Stimulated activated CD4-positive, alpha-beta T cell treated with anti-CD3 and anti-CD28 coated beads, Interleukin-15, amount 100 ng/mL, for 24 hours (primary cell): ENCODE data around the gene CCL5.
A peak's percentile ranks its signal among the peaks of the same experiment; 100 is the strongest.

ENCODE experiments used
- DNase-seq: peaks from one replicate; pipeline ENCODE4 v3.0.0-alpha.2; 2020

The CCL5 gene

DNA sequence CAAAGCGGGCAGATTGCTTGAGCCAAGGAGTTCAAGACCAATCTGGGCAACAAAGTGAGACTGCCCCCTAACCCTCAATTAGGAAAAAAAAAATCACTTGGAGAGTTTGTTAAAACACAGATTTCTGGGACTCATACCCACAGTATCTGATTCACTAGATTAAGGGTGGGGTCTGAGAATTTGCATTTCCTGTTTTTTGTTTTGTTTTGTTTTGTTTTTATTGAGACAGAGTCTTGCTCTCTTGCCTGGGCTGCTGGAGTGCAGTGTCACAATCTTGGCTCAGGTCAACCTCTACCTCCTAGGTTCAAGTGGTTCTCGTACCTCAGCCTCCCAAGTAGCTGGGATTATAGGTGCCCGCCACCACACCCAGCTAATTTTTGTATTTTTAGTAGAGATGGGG lies 12.6 kb downstream of the CCL5 start:
- DNase-seq, result no peak

DNA sequence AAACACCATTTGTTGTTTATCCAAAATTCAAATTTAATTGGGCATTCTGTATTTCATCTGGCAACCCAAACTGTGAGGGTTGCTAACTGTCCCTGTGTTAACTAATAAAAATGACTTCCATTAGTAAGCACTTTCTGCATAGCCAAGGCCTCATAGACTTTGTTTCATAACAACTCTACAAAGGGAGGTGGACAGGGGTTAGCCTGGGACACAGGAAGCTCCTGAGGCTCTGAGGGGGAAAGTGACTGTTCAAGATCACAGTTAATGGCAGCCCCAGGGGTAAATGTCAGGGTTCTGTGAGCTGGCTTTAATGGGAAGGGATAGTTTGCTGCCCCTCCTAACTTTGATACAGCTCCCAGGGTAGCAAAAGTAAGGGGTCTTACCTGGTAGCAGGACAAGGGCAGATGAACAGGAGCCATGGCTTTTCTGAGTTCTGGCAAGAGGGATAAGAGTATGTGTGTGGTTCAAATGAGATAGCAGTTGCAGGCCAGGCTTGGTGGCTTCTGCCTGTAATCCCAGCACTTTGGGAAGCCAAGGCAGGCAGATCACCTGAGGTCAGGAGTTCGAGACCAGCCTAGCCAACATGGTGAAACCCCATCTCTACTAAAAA lies 13.7 kb downstream of the CCL5 start:
- no peak for DNase-seq

DNA sequence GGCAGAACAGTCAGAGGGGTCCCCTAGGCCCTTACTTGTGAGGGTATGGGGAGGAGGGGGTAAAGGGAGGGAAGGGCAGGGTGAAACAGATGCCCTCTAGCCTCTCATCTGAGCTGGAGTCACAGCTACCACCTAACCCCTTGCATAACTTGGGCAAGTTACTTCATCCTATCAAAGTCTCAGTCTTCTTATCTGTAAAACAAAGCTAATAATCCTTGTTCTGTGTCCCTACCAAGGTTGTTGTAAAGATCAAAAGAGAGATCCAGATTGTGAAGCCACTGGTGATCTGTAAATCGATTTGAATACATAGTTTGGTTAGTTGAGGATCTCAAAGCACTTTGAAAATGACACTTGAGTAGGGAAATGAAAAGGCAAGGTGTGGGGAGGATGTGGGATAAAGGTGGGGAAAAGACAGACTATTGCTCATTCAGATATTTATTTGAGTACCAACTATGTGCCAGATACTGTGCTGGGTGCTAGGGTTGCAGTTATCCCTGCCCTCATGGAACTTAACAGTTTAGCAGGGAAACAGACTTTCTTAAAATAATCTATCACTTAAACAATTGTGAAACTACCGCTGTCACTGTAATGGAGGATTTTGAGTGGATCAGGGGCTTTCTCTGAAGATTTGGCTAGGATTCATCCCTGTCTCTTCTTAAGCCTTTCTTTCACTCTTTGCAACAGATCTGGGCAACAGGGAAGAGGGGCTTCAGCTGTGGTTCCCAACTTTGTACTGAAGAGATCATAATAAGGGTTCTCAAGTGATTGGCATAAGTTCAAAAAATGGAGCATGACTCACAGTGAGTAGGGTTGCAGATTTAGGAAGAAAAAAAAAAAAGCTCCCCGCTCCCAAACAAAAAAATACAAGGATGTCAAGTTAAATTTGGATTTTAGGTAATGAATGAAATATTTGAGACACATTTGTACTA lies 14.5 kb downstream of the CCL5 start:
- no peak for DNase-seq

DNA sequence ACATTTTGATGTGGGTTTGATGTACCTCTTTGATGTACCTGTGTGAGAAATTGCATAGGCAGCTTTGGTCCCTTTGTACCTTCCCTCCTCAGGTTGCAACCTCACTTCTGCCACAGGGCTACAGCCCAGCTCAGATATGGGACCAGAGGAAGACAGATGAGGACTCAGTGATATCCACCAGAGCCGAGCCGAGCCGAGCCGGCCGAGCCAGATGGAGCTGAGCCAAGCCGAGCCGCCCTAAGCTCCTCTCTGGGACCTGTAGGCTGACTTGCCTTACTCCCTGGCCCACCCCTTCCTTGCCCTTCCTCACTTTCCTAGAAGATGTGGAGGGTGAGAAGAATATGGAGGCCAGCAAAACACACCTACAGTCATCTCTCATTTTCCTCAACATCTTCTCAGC lies 15.3 kb downstream of the CCL5 start:
- no peak for DNase-seq

- DNase-seq, result no peak
These were observed 23.6 kb downstream of the CCL5 start for GRCh38 chr17:35856603-35857002.

DNA sequence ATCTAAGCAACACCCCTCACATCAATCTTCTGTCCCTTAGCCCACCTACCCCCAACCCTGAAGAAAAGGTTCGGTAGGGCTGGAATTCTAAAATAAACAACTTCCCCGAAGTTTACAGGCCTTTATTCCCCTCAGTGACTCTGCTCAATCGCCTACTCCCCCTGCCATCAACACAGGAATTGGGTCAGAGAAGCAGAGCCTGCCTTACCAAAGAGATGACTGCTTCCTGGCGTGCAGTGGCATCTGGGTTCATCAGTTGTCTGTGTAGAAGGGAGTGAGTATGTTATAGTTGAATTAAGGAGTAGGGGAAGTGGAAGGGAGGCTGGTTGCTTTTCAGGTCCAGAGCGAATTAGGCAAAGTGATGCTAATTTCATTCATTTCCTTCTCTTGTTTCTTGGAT lies 24.2 kb downstream of the CCL5 start:
- no peak for DNase-seq

- peak; percentile 59 for DNase-seq
These were observed 30.5 kb downstream of the CCL5 start for GRCh38 chr17:35849469-35850348.

DNA sequence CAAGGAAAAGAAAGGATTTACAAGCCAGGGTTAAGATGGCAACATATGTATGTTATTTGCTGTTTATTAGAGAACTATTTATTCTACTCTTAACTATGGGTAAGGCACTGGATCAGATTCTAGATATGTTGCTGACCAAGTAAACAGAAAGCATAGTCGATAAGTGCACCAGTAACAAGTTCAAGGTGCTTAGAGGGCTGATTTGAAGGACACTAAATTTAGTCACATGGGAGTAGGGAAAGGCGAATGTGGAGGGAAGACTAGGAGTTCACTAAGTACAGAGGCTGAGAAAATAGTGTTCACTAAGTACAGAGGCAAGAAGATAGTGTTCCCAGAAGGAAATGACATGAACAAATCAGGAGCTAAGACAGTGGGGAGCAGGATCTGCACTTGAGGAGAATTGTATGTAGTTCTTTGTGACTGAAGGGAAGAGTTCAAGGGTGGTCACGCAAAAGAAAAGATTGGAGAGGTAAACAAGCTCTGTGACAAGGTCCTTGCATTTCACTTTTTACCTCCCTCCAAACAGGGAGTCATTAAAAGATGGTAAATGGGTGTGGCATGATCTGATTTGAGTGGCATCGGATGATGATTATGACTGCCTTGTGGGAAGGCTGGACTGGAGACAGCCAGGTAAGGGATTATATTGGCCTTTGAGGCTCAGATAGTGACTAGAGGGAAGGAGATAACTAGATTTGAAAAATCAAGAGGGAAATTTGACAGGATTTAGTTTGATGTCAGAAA lies 32.4 kb downstream of the CCL5 start:
- no peak for DNase-seq

DNA sequence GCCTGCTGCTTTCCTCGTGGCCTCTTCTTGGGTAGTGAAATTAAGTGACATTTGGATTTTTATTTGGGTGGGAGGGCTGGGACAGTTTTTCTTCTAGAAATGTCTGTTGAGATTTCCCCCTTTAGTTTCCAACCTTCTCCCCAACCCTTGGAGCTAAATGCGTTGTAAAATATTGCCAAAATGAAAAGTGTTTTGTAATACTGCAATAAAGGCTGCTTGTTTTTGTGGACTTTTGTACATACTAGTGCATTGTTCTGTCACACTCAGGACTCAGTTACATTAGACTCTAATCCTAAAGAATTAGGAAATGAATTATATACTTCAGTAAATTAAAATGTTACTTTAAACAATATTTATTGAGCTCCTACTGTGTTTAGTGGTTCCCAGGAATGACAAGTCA lies 33.2 kb downstream of the CCL5 start:
- DNase-seq, result no peak

GRCh38 chr17:35846055-35846809 lies 33.9 kb downstream of the CCL5 start:
- no peak for DNase-seq

DNA sequence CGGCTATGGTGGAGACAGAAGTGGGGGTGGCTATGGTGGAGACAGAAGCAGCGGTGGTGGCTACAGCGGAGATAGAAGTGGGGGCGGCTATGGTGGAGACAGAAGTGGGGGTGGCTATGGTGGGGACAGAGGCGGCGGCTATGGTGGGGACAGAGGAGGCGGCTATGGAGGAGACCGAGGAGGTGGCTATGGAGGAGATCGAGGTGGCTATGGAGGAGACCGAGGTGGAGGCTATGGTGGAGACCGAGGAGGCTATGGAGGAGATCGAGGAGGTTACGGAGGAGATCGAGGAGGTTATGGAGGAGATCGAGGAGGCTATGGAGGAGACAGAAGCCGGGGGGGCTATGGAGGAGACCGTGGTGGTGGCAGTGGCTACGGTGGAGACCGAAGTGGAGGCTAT lies 35.6 kb downstream of the CCL5 start:
- no peak for DNase-seq

DNA sequence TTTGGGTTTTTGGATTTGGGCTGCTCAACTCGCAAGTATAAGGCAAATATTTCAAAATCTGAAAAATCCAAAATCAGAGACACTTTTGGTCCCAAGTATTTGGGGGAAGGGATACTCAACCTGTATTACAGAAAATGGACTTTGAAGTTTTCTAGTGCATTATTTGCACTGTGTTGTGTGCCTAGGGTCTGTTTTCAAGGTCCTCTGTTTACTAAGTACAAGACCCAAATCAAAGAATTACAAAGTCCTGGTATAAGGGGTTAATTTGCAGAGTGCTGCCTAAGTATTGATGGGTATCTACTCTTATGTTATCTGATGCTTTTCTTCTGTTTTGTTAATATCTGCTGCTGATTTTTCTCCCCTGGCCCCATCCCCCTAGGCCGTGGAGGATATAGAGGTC lies 36.5 kb downstream of the CCL5 start:
- DNase-seq, result no peak

DNA sequence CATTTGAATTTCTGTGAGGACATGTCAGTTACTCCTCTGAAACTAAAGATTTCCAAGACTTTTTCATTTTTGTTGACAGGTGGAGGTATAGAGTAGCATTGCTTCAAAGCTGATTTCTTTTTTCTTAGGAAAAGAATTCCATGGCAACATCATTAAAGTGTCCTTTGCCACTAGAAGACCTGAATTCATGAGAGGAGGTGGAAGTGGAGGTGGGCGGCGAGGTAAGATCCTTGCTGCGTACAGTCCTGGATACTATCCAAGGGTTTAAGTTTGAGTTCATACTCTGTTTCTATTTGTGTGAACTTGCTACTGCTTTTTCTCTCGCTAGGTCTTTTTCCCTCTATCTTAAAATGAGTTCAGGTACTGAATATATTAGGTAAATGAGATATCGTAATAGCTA lies 37.9 kb downstream of the CCL5 start:
- DNase-seq, result no peak

DNA sequence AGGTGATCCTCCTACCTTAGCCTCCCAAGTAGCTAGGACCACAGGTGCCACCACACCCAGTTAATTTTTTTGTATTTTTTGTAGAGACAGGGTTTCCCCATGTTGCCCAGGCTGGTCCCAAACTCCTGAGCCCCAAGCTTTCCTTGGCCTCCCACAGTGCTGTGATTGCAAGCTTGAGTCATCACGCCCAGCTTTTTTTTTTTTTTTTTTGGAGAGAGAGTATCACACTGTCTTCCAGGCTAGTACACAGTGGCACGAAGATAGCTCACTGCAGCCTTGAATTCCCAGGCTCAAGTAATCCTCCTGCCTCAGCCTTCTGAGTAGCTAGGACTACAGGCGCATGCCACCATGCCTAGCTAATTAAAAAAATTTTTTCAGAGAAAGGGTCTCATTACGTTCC lies 38.7 kb downstream of the CCL5 start:
- DNase-seq, result no peak

DNA sequence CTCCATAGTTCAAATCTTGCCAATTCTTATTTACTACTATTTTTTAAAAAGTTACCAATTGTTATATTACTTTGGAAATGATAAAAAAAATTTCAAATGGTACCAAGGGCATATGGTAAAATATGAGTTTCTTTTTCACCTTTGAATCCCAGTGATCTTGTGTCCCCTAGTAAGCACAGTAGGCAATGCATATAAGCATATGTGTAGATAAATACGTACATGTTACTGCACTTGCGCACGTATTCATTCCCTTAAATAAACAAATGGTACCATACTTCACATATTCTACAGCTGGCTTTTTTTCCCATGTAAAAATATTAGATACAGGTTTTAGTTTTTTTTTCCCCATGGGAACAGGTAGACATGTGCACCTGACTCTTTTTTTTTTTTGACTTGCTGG lies 39.1 kb downstream of the CCL5 start:
- DNase-seq, result no peak

DNA sequence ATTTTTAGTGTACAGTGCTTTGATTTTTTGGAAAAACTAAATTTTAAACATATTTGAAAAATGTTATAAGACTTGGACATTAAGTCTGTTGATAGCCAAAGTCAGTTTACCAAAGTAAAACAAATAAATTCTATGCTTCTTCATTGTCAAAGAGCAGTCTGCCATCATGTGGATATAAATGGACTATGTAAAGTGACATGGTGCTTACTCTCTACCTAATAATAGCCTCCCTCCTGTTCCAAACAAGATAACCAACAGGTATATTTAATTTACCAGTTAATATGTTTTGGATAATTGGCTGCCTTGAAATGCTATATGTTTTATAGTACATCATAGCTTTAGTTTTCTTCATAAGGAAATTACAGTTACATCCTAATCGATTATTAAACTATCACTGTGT lies 55.0 kb downstream of the CCL5 start:
- DNase-seq, result no peak
